B cell (primary cell): ENCODE results near the gene CSDE1.

Source experiments
- EZH2 ChIP-seq: IDR thresholded peaks from 2 replicates; pipeline ENCODE4 v1.6.1; 2012; ENCODE audit warnings: borderline replicate concordance, low read depth, mild to moderate bottlenecking, moderate library complexity, low read length; ENCODE audit not compliant: insufficient read depth, poor library complexity, severe bottlenecking
- TF ChIP-seq, protein P1 (sequence below): fragments of 200-600 bp; IDR thresholded peaks from one replicate; pipeline ENCODE4 v1.8.0; 2022; ENCODE audit warnings: antibody characterized with exemption, mild to moderate bottlenecking

DNA sequence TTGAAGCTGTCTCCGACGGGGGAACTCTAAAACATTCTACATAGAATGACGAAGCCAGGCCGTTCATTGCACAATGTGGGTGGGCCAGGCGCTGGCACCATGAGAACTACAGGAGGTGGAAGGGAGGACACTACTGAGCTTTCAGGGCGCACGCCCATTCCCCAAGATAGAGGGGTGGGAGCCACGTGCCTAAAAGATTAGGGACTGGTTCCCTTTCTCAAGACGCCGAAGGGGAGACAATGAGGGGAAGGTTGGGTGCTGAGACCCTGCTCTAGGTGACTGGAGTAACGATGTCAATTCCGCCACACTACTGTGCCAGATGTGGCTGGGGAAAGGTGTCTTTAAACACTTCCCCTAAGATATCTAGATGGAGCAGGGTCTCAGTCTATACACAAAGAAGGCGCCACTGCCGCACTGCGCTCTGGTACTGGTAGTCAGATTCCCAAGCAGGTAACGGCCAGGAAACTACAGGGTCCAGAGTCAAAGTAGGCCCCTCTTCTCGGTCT is 782 bp downstream of the CSDE1 start:
- TF ChIP-seq, protein P1, sequence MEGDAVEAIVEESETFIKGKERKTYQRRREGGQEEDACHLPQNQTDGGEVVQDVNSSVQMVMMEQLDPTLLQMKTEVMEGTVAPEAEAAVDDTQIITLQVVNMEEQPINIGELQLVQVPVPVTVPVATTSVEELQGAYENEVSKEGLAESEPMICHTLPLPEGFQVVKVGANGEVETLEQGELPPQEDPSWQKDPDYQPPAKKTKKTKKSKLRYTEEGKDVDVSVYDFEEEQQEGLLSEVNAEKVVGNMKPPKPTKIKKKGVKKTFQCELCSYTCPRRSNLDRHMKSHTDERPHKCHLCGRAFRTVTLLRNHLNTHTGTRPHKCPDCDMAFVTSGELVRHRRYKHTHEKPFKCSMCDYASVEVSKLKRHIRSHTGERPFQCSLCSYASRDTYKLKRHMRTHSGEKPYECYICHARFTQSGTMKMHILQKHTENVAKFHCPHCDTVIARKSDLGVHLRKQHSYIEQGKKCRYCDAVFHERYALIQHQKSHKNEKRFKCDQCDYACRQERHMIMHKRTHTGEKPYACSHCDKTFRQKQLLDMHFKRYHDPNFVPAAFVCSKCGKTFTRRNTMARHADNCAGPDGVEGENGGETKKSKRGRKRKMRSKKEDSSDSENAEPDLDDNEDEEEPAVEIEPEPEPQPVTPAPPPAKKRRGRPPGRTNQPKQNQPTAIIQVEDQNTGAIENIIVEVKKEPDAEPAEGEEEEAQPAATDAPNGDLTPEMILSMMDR = no peak
- no peak for TF ChIP-seq EZH2
